GM12892 (cell line): ENCODE measurements around the gene ADARB2.

Experiments used
- DNase-seq: peaks from one replicate; pipeline ENCODE4 v3.0.0; 2011; ENCODE audit not compliant: insufficient read length
- FAIRE-seq: peaks from 2 replicates; lab custom pipeline; 2011; peaks lifted over from hg19 to GRCh38; lab: Jason Lieb, UNC
- POLR2A ChIP-seq: IDR thresholded peaks from 2 replicates; pipeline ENCODE4 v1.6.1; 2011; ENCODE audit warnings: low read depth, low read length, control low read depth
- POLR2AphosphoS5 ChIP-seq: IDR thresholded peaks from 2 replicates; pipeline ENCODE4 v1.6.1; 2011; ENCODE audit warnings: low read depth, low read length, control low read depth
- TAF1 ChIP-seq: IDR thresholded peaks from 2 replicates; pipeline ENCODE4 v1.6.1; 2011; ENCODE audit warnings: low read depth, mild to moderate bottlenecking, control low read depth, low read length, borderline replicate concordance

The ADARB2 gene

DNA sequence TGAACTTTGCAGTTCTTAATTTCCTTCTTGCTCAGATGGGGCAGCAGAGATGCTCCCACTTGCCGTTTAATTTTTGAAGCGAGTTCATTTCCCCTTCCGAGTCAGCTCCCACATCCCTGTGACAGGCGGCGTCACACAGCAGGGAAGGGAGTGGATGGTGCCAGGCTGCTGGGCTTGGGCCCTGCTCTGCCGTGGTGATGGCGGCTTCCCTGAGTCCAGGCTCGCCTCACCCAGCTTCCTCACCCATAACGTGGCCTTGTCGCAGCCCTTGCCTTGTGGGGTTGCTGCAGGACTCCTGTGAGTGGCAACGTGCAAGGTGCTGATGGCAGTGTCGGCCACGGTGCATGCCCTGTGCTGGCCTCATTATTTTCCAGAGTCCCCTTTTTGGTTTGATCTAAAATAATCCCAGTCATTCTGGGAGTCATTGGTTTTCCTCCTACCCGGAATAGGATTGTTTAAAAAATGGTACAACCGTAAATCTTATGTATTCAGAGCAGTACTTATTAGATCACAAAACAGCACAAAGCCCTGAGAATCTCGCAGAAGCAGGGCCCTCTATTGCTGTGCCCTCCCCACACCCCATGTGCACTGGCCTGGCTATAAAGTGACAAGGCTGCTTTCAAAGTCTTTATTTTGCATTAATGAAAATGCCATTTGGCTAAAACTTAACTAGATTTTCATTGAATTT lies 421.1 kb downstream of the ADARB2 start:
- TF ChIP-seq POLR2AphosphoS5 (no peak), POLR2A (no peak), TAF1 (no peak)
- DNase-seq: no peak
- no peak for FAIRE-seq

DNA sequence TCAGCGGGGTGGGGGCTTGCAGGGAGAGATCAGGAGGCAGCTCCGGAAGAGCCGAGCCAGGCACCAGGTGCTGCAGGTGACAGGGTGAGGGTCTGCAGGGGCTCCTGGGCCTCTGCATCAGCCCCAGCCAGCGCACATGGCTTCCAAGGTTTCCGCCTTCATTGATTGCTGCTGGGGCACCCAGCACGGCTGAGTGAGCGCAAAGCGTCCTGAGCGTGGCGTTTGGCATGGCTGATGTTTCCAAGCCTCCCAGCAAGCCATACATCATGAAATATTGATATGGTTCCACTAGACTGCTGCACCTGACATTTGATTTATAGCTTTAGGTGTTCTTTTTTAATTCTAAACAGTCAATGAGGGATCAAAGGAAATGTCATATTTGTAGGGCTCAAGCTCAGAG lies 422.1 kb downstream of the ADARB2 start:
- FAIRE-seq (no peak), DNase-seq (no peak)
- no peak for TF ChIP-seq POLR2AphosphoS5
- TF ChIP-seq TAF1: no peak
- no peak for TF ChIP-seq POLR2A

DNA sequence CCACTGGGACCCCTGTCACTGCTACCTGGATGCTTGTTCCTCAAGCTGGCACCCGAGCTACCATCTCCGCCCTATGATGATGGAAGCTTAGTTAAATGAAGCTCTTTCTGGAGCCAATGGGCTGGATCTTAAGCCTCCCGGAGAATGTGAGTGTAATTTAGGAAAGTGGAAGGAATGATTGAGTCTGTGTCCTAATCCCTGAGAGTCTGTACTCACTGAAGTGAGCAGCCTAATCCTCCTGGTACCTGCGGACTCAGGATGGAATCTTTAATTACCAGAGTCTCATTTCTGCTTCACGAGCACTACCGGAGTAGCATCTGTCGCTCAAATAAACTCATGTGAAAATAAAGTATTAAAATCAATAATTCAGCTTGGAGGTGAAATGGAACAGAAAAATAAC lies 425.6 kb downstream of the ADARB2 start:
- FAIRE-seq (no peak), DNase-seq (no peak)
- TF ChIP-seq POLR2A (no peak), TAF1 (no peak), POLR2AphosphoS5 (no peak)

DNA sequence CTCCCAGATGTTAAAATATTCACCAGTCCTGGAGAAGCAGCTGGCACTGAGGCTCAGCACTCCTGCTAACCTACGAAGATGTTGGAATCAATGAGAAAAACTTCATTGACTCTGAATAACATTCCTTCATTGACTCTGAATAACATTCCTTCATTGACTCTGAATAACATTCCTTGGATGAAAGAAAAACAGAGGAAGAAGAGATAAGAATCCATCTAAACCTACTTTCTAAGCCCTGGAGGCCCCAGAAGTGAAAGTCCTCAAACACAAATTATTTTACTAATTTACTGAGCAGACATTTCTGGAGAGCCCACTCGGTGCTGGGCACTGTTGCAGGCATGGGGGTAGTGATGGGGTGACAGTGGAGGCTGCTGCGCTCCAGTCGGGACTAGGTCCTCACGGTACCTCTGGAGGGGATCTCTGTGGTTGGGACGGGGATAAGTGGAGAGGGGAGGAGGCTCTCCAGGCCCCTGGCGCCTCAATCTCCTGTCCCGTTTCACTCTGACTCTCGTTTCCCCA lies 427.0 kb downstream of the ADARB2 start:
- TF ChIP-seq POLR2A: no peak
- no peak for TF ChIP-seq POLR2AphosphoS5
- TF ChIP-seq TAF1: no peak
- DNase-seq (no peak), FAIRE-seq (no peak)

DNA sequence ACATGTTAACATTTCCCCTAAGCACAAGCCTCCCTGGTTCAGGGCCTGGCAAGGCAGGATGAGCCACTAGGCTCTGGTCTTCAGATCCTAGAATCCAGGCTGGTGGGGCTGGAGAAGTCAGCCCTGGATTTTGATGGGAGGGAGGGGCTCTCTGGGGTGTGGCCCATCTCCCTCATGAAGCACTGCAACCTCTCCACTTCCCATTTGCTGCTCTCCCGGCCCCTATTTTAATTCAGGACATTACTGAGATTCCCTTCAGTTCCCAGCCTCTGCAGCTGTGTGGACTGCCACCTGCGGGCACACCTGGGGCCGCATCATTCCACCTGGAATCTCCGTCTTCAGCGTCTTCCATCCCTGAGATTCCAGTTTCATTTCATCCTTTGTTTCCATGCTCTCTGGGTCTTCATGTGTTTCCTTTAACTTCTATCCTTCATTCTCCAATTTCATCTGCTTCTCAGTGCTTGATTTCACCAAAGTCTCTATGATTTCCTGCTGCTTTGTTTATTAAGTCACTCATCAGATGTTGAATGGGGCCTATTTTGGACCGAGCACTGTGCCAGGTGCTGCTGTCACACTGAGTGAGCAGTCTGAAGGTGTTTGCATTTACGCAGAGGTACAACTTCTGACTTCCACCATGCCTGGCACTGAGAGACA lies 427.6 kb downstream of the ADARB2 start:
- TF ChIP-seq POLR2A: no peak
- TF ChIP-seq TAF1: no peak
- no peak for TF ChIP-seq POLR2AphosphoS5
- no peak for FAIRE-seq
- DNase-seq: no peak

DNA sequence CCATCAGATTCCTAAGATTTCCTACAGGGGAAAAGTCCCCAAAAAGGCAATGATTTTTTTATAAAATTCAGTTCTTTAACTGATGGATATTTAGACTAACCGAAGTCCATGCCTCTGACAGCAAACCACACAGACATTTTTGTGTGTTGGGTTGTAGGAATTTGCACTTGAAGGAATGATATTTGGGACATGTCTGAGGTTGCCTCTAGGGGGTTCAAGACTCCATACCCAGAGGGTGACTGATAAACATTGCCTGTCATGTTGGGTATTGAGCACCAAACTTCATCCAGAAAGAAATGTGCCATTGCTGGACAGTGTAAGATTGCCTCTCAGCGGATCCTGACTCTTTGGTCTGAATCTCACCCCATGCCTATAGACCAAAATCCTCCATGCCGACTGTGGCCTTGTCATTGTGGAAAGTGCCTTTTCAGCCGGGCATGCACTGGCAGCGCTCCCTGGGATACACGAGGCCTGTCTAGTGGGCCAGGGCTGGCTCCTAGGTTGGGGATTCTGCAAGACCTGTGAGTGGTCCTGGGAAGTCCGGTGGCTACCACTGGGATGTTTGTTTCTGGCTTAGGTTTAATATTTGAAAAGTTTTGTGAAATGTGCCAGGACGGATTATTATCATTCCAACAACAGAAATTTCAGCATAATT lies 428.2 kb downstream of the ADARB2 start:
- DNase-seq (no peak), FAIRE-seq (no peak)
- TF ChIP-seq TAF1 (no peak), POLR2AphosphoS5 (no peak), POLR2A (no peak)

DNA sequence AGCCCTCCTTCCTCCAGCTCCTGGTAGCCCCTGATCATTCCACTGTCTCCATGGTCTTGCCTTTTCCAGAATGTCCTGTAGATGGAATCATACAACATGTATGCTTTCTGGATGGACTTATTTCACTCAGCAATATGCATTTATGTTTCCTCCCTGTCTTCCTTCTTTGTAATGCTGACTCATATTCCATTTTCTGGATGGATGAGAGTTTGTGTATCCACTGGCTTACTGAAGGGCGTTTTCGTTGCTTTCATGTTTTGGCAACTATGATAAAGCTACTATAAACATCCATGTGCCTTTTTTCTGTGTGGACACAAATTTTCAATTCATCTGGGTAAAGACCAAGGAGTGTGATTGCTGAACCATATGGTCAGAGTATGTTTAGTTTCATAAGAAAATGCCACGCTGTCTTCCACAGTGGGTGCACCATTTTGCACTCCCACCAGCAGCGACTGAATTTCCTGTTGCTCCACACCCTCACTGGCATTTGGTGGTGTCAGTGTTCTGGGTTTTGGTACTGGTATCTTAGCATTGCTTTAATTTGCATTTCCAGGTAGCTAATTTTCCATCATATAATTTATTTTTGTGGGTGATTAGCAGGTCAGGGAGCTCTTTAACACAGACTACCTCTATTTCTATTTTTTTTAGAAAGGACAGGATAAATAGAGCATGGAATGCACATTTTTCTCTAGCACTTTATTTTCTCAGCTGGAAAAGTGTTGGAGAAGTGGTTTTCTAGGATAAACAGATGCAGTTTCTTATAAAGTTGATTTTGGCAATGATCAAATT lies 429.0 kb downstream of the ADARB2 start:
- DNase-seq (no peak), FAIRE-seq (no peak)
- no peak for TF ChIP-seq TAF1
- TF ChIP-seq POLR2A: no peak
- TF ChIP-seq POLR2AphosphoS5: no peak

DNA sequence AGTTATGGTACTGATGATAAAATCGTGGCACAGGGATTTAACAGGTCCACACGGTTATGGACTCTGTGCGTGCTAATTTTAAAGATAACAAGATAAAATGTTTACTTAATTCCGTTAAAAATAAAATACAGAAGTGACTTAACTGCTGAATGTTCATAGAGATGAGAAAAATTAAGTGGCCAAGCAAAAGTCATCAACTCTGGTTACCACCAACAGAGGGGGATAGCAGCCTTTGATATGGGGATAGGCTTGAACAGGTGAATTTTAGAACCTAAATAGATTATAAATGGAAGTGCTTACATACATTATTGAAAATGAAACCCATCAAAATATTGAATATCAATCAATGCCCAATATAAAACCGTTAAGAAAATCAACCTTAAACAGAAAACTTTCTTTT lies 436.2 kb downstream of the ADARB2 start:
- no peak for FAIRE-seq
- no peak for DNase-seq
- TF ChIP-seq TAF1 (no peak), POLR2AphosphoS5 (no peak), POLR2A (no peak)

DNA sequence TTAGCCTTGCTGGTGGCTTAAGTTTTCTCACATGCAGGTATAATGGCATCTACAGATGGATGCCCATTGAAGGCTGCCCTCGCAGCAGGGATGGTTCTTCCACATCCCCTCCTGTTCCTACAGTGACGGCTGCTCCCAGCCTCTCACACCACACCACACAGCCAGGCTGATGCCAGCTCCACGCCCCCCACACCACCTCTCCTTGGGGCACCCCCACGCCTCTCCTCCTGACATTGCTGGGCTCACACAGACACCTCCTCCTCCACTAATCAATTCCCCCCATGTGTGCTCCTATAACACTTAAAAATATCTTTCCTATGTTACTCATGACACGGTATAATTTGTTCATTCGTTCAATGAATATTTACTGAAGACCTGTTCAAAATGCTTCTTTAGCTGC lies 437.1 kb downstream of the ADARB2 start:
- no peak for DNase-seq
- FAIRE-seq: no peak
- no peak for TF ChIP-seq TAF1
- TF ChIP-seq POLR2A: no peak
- no peak for TF ChIP-seq POLR2AphosphoS5

DNA sequence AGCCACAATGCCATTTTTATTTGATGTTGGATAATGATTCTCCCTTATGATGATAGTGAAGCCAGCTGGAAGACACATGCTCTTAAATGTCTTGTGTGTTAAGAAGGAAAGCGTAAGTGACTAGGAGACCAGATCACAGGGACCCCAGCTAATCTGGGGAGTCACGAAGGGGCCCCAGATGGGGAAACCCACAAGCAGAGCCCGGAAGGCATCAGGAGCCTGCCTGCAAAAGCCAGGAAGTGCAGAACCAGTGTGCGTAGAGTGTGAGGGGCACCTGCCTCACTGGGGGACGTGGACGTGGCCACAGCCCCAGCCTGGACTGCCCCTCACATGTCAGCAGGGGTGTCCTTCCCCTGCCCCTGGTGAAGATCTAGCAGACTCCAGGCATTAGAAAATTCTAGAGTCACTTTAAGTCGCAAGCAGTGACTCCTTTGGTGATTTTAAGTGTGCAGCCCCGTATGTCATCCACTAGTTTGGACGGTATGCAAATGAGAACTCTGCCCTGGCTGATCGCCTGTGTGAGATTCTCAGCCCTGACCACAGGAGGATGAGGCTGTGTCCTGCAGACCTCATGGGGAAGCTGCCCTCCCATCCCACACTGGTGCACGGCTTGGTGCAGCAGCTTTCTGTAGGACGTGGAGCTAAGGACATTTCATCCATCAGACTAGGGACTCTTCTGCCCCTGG lies 438.1 kb downstream of the ADARB2 start:
- TF ChIP-seq TAF1 (no peak), POLR2AphosphoS5 (no peak), POLR2A (no peak)
- DNase-seq: no peak
- no peak for FAIRE-seq
